ENCODE results near the gene ERICH2. TPM values are rescaled to one million over a fixed set of nuclear protein-coding genes. Genes with fewer than 3 reads are reported as not detected.
"Not testable (repeated sequence)": the region's sequence is repeated elsewhere in the genome, so short reads cannot be mapped to it uniquely, and the experiment has no call there.

ERICH2 gene
- polyA plus RNA-seq, 1 experiment, result not detected

DNA sequence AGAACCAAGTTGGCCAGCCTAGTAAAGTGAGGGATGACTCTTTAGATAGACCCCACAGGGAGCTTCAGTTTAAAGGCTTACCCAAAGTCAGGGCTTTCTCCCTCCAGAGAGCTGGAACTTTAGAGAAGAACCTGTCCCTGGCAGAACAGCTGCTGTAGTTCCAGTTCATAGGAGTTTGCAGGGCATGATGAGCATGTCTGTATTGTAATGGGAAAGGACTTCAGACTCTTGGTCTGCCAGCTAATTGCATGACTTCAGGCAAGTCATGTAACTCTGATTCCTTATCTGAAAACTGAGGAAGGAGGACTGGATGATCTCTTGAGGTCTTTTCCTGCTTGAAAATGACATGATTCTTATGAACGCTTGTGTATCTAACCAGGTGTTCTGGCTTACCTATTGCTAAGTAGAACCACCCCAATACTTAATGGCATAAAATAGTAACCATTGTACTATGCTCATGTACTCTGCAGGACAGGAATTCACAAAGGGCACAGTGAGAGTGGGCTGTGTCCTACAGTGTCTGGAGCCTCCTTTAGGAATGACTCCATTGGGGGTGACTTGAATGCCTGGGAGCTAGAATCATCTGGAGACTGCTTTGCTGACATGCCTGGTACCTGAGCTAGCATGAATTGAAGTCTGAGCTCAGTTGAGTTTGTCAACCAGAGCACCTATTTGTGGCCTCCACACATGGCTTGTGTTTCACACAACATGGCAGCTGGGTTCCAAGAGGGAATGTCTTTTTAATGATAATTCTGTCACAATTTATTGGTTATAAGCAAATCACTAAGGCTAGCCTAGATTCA is 36.2 kb upstream of the ERICH2 start:
- no peak for DNase-seq (ENCODE audit: low read depth)
- ChIA-PET POLR2A (interaction anchor here (0.6 kb wide), 1 partner anchor 146 kb away, joined by 3 read pairs; no protein-coding TSS in a partner anchor), CTCF (interaction anchor here (0.7 kb wide), 1 partner anchor 152 kb away, joined by 3 read pairs; no protein-coding TSS in a partner anchor)
- TF ChIP-seq, protein P1, sequence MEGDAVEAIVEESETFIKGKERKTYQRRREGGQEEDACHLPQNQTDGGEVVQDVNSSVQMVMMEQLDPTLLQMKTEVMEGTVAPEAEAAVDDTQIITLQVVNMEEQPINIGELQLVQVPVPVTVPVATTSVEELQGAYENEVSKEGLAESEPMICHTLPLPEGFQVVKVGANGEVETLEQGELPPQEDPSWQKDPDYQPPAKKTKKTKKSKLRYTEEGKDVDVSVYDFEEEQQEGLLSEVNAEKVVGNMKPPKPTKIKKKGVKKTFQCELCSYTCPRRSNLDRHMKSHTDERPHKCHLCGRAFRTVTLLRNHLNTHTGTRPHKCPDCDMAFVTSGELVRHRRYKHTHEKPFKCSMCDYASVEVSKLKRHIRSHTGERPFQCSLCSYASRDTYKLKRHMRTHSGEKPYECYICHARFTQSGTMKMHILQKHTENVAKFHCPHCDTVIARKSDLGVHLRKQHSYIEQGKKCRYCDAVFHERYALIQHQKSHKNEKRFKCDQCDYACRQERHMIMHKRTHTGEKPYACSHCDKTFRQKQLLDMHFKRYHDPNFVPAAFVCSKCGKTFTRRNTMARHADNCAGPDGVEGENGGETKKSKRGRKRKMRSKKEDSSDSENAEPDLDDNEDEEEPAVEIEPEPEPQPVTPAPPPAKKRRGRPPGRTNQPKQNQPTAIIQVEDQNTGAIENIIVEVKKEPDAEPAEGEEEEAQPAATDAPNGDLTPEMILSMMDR (IDR thresholded peaks at IDR 0.05; ENCODE audit: insufficient read depth, low read depth, low read length), result no peak
- Histone ChIP-seq H3K4me3 (ENCODE audit: low read depth, low read length) (no peak overlapping the region), H3K36me3 (ENCODE audit: control insufficient read depth, insufficient read depth, low read length) (no peaks in the 10 kb centered on the region), H3K27me3 (ENCODE audit: control insufficient read depth, insufficient read depth, low read length) (no peaks in the 10 kb centered on the region)

DNA sequence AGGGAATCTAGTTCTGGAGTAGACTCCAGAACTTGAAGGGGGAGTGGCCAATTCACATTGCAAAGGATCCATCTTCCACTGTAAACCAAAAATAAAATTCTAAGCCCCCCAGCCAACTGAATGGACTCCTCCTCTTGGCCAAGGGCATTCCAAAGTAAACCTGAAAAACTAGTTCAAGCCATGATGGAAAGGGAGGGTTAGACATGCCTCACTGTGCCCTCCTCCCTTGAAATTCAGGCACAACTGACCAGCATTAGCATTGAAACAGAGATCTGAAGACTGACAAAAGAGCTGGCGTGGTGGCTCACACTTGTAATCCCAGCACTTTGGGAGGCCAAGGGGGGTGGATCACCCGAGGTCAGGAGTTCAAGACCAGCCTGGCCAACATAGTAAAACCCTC is 35.6 kb upstream of the ERICH2 start:
- H3K4me3 ChIP-seq (ENCODE audit: low read depth, low read length); H3K36me3 ChIP-seq (ENCODE audit: control insufficient read depth, insufficient read depth, low read length); DNase-seq (ENCODE audit: low read depth); H3K27me3 ChIP-seq (ENCODE audit: control insufficient read depth, insufficient read depth, low read length); CTCF ChIA-PET: not testable (repeated sequence)
- POLR2A ChIA-PET, result interaction anchor here (0.6 kb wide), 1 partner anchor 146 kb away, joined by 3 read pairs; no protein-coding TSS in a partner anchor

DNA sequence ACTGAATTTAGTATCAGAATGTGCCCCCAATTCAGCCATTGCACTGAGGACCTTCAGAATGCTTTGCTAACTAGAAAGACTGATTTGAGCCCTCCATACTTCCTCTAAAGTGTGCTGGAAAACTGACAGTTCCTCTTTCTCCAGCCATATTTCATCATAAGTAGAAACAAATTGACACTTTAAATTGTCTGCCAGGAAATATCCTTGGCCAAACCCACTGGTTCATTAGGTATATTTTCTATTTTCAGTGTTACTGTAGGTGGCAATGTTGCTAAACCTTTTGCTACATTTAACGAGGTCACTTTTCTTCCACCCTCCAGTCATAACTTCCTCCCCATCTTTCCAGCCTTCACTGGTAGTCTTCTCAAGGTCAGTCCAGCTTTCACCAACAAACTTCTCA is 33.5 kb upstream of the ERICH2 start:
- no peak overlapping the region for H3K4me3 ChIP-seq (ENCODE audit: low read depth, low read length)
- CTCF ChIA-PET, result interaction anchor here (0.6 kb wide), 1 partner anchor 19 kb away, joined by 3 read pairs; no protein-coding TSS in a partner anchor
- DNase-seq (ENCODE audit: low read depth), result no peak
- TF ChIP-seq, protein P1 (IDR thresholded peaks at IDR 0.05; ENCODE audit: insufficient read depth, low read depth, low read length), result no peak
- H3K36me3 ChIP-seq (ENCODE audit: control insufficient read depth, insufficient read depth, low read length), result no peaks in the 10 kb centered on the region
- peaks cover 4% of the 10 kb centered on the region; the same call in 1 of the 2 replicates for H3K27me3 ChIP-seq (ENCODE audit: control insufficient read depth, insufficient read depth, low read length)
- POLR2A ChIA-PET, result no interaction called here

DNA sequence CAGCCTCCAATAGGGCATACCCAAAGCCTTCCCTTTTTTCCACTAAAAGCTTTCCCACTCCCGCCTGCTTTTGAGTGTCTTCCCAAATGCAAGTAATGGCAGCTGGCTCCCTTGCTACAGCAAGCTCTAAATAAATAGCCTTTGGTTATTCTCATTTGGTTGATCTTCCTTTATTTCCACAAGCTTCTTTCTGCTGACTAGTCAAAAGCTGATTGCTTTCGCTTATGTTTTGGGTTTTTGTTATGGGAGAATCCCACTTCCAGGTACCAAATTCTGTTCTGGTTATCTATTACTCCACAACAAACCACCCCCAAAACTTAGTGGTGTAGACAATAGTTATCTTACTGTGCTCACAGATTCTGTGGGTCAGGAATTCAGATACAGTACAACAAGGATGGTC is 32.8 kb upstream of the ERICH2 start:
- Histone ChIP-seq H3K36me3 (ENCODE audit: control insufficient read depth, insufficient read depth, low read length) (no peaks in the 10 kb centered on the region), H3K27me3 (ENCODE audit: control insufficient read depth, insufficient read depth, low read length) (peaks cover 4% of the 10 kb centered on the region; the same call in 1 of the 2 replicates), H3K4me3 (ENCODE audit: low read depth, low read length) (no peak overlapping the region)
- no peak for DNase-seq (ENCODE audit: low read depth)
- CTCF ChIA-PET, result interaction anchor here (1.1 kb wide), 1 partner anchor 9 kb away, joined by 5 read pairs; no protein-coding TSS in a partner anchor
- POLR2A ChIA-PET, result no interaction called here
- TF ChIP-seq, protein P1 (IDR thresholded peaks at IDR 0.05; ENCODE audit: insufficient read depth, low read depth, low read length), result no peak

DNA sequence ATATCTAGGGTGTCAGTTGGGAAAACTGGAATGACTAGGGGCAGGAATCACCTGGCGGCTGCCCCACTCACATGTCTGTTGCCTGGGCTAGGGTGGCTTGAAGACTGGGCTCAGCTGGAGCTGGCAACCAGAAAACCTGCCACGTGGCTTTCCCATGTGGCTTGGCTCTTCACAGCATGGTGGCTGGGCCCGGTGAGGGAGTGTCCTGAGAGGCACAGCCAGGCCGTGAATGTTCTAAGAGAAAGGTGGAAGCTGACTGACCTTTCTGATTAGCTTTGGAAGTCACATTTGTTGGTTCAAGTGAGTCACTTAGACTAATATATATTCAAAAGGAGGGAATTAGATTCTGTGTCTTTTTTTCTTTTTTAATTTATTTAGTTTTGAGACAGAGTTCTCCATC is 32.4 kb upstream of the ERICH2 start:
- Histone ChIP-seq H3K36me3 (ENCODE audit: control insufficient read depth, insufficient read depth, low read length) (no peaks in the 10 kb centered on the region), H3K27me3 (ENCODE audit: control insufficient read depth, insufficient read depth, low read length) (peaks cover 4% of the 10 kb centered on the region; the same call in 1 of the 2 replicates), H3K4me3 (ENCODE audit: low read depth, low read length) (no peak overlapping the region)
- POLR2A ChIA-PET, result no interaction called here
- DNase-seq (ENCODE audit: low read depth), result no peak
- TF ChIP-seq, protein P1 (IDR thresholded peaks at IDR 0.05; ENCODE audit: insufficient read depth, low read depth, low read length), result no peak
- CTCF ChIA-PET, result interaction anchor here (1.1 kb wide), 1 partner anchor 10 kb away, joined by 5 read pairs; no protein-coding TSS in a partner anchor

Data from BJ (cell line).